ENCODE measurements around the gene PMIS2.
"Not testable (repeated sequence)": the region's sequence is repeated elsewhere in the genome, so short reads cannot be mapped to it uniquely, and the experiment has no call there.

PMIS2 gene

DNA sequence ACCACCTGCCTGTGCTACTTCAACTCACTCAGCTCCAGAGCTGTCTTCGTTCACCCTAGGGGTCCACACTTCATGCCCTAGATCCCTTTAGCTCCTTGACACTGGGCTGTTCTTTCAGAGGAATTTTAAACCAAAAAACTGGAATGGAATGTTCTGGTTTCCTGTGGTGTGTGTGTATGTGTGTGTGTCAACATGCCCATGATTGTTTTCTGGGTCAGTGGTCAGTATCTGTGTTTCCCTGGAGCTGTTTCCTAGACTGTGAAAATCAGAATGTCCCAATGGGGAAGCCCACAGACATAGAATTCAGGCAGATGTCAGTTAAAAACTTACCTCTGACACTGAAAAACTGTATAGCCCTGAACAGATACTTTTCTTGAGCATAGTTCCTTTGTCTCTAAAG lies 1.3 kb downstream of the PMIS2 start:
- in situ Hi-C loops (cut with HindIII; ENCODE audit: low sequenced_read_pairs): no loop called here
- TF ChIP-seq, protein P1, sequence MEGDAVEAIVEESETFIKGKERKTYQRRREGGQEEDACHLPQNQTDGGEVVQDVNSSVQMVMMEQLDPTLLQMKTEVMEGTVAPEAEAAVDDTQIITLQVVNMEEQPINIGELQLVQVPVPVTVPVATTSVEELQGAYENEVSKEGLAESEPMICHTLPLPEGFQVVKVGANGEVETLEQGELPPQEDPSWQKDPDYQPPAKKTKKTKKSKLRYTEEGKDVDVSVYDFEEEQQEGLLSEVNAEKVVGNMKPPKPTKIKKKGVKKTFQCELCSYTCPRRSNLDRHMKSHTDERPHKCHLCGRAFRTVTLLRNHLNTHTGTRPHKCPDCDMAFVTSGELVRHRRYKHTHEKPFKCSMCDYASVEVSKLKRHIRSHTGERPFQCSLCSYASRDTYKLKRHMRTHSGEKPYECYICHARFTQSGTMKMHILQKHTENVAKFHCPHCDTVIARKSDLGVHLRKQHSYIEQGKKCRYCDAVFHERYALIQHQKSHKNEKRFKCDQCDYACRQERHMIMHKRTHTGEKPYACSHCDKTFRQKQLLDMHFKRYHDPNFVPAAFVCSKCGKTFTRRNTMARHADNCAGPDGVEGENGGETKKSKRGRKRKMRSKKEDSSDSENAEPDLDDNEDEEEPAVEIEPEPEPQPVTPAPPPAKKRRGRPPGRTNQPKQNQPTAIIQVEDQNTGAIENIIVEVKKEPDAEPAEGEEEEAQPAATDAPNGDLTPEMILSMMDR (IDR thresholded peaks at IDR 0.05; ENCODE audit: low read depth, low read length, missing control alignments): no peak
- no peak overlapping the region for H3K4me3 ChIP-seq (ENCODE audit: low read depth, low read length)
- peak; percentile 11 for DNase-seq (ENCODE audit: low read depth)

DNA sequence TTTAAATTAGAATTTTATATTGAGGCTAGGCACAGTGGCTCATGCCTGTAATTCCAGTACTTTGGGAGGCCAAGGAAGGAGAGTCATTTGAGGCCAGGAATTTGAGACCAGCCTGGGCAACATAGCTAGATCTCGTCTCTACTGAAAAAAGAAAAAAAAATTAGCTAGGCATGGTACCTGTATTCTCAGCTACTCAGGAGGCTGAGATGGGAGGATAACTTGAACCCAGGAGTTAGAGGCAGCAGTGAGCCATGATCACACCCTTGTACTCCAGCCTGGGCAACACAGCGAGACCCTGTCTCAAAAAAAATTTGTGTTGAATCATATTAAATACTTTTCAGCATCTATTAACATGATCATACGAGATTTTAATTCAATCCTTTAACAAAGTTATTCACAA lies 4.9 kb downstream of the PMIS2 start:
- H3K4me3 ChIP-seq (ENCODE audit: low read depth, low read length): no peak overlapping the region
- in situ Hi-C loops (cut with HindIII; ENCODE audit: low sequenced_read_pairs): no loop called here
- TF ChIP-seq, protein P1 (IDR thresholded peaks at IDR 0.05; ENCODE audit: low read depth, low read length, missing control alignments): no peak
- no peak for DNase-seq (ENCODE audit: low read depth)

DNA sequence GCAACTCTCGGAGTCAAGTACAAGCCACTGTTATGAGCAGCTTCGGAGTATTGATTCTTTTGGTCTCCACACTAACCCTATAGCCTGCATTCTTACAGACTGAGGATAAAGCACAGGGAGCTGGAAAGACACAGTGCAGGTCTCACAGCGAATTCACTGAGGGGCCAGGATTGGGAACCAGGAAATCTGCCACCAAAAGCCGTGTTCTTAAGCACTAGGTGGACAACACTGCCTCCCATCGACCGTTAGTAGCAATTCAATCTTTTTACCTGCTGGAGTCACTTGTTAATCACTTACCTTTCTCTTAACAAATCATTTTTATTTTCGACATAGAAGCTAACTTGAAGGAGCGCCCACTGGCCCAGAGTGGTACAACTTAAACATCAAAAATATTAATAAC lies 6.3 kb downstream of the PMIS2 start:
- TF ChIP-seq, protein P1 (IDR thresholded peaks at IDR 0.05; ENCODE audit: low read depth, low read length, missing control alignments): peak; percentile 29
- in situ Hi-C loops (cut with HindIII; ENCODE audit: low sequenced_read_pairs): no loop called here
- H3K4me3 ChIP-seq (ENCODE audit: low read depth, low read length): no peak overlapping the region
- no peak for DNase-seq (ENCODE audit: low read depth)

DNA sequence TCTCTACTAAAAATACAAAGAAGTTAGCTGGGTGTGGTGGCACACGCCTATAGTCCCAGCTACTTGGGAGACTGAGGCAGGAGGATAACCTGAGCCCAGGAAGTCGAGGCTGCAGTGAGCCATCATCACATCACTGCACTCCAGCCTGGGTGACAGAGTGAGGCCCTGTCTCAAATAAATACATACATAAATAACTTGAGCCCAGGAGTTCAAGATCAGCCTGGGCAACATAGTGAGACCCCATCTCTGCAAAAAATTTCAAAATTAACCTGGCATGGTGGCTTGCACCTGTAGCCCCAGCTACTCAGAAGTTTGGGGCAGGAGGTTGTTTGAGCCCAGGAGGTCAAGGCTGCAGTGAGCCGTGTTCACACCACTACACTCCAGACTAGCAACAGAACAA lies 9.1 kb downstream of the PMIS2 start:
- in situ Hi-C loops (cut with HindIII; ENCODE audit: low sequenced_read_pairs); H3K4me3 ChIP-seq (ENCODE audit: low read depth, low read length); DNase-seq (ENCODE audit: low read depth): not testable (repeated sequence)

DNA sequence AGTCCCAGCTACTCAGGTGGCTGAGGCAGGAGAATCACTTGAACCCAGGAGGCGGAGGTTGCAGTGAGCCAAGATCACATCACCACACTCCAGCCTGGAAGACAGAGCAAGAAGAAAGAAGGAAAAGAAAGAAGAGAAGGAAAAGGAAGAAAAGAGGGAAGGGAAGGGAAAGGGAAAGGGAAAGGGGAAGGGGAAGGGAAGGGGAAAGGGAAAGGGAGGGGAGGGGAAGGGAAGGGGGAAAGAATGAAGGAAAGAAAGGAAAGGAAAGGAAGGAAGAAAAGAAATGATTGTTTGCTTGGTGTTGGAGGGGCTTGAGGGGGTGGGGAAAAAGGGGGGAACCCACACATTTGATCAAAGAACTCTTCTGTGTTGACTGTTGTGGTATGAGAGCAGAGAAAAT lies 10.0 kb downstream of the PMIS2 start:
- TF ChIP-seq, protein P1 (IDR thresholded peaks at IDR 0.05; ENCODE audit: low read depth, low read length, missing control alignments): no peak
- in situ Hi-C loops (cut with HindIII; ENCODE audit: low sequenced_read_pairs): no loop called here
- no peak overlapping the region for H3K4me3 ChIP-seq (ENCODE audit: low read depth, low read length)
- no peak for DNase-seq (ENCODE audit: low read depth)

DNA sequence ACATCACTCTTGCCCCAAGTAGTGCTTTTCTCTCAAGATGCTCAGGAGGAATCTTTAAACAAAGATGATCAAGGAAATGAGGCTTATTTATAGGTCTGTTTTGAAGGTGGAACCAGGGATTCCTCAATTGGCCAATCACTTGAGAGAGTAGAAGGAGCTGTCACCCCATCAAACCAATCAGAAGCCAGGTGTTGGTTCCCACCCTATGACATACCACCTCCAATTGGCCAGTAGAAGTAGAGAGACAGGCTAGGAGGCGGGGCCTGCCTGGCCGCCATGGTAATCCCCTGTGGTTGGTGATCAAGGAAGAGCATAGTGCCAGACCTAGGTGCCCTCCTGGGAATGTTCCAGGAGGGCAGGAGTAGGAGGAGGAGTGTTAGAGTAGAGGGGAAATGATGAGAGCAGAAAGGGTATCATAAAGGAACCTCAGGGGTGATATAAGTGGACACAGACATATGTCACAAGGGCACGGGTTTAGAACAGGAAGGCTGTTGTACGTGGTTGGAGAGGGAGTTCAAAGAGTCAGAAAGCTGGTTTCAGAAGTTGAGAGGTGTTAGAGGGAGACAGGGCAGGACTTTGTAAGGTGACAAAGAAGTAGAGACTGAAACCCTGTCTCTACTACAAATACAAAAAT lies 10.5 kb downstream of the PMIS2 start:
- DNase-seq (ENCODE audit: low read depth): no peak
- in situ Hi-C loops (cut with HindIII; ENCODE audit: low sequenced_read_pairs): no loop called here
- TF ChIP-seq, protein P1 (IDR thresholded peaks at IDR 0.05; ENCODE audit: low read depth, low read length, missing control alignments): no peak
- no peak overlapping the region for H3K4me3 ChIP-seq (ENCODE audit: low read depth, low read length)

DNA sequence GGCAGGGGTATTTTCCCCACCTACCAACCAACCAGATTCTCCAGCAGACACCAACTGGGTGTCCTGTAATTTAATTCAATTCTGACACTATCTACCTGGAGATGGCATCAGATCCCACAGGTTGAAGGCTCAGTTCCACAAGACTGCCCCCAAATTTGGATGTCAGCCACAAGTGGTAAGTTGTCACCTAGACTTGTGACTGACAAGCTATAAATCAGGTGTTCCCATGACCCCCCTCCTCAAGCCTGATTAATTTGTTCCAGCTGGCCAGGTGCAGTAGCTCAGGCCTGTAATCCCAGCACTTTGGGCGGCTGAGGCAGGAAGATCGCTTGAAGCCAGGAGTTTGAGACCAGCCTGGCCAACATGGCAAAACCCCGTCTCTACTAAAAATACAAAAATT lies 16.0 kb downstream of the PMIS2 start:
- no peak for DNase-seq (ENCODE audit: low read depth)
- in situ Hi-C loops (cut with HindIII; ENCODE audit: low sequenced_read_pairs): no loop called here
- TF ChIP-seq, protein P1 (IDR thresholded peaks at IDR 0.05; ENCODE audit: low read depth, low read length, missing control alignments): no peak
- H3K4me3 ChIP-seq (ENCODE audit: low read depth, low read length): no peak overlapping the region

DNA sequence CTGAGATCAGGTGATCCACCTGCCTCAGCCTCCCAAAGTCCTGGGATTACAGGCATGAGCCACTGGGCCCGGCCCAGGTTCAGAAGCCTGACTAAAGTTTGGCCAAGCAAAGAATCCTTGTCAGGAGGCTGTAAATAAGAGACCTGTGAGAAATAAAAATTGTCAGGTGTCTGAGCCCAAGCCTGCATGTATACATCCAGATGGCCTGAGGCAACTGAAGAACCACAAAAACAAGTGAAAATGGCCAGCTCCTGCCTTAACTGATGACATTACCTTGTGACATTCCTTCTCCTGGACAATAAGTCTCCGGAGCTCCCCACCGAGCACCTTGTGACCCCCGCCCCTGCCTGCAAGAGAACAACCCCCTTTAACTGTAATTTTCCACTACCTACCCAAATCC lies 18.5 kb downstream of the PMIS2 start:
- in situ Hi-C loops (cut with HindIII; ENCODE audit: low sequenced_read_pairs): not testable (repeated sequence)

DNA sequence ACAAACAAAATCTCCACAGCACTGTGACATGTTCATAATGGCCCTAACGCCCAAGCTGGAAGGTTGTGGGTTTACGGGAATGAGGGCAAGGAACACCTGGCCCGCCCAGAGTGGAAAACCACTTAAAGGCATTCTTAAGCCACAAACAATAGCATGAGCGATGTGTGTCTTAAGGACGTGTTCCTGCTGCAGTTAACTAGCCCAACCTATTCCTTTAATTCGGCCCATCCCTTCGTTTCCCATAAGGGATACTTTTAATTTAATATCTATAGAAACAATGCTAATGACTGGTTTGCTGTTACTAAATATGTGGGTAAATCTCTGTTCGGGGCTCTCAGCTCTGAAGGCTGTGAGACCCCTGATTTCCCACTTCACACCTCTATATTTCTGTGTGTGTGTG lies 21.2 kb downstream of the PMIS2 start:
- H3K4me3 ChIP-seq (ENCODE audit: low read depth, low read length); DNase-seq (ENCODE audit: low read depth); in situ Hi-C loops (cut with HindIII; ENCODE audit: low sequenced_read_pairs): not testable (repeated sequence)

More for the DNA sequence above, 18.5 kb downstream of the PMIS2 start:
- DNase-seq (ENCODE audit: low read depth); H3K4me3 ChIP-seq (ENCODE audit: low read depth, low read length): not testable (repeated sequence)
